Measurements from ENCODE around the gene ESF1. TPM values are rescaled to one million over a fixed set of nuclear protein-coding genes. Genes with fewer than 3 reads are reported as not detected.

Gene ESF1
- total RNA-seq, 4 donors from 2014 or later = 12.8 to 16.2 (median 14.6) TPM

GRCh38 chr20:13800728-13801134, 16.0 kb upstream of the ESF1 start:
- H3K4me3 ChIP-seq = no peak overlapping the region
- 0 to 6% methylated on average over 4 of the region's 7 CpGs for WGBS, 2 donors (ENCODE audit: low coverage in 1 of 2)
- H3K36me3 ChIP-seq = peaks cover 5 to 84% of the 10 kb centered on the region in 2 donors
- ATAC-seq = peak; percentile 97
- H3K27ac ChIP-seq = peak overlapping the region in 3 of 4 donors; percentile 46 to 73 (median 65)
- H3K27me3 ChIP-seq = no peaks in the 10 kb centered on the region
- H3K9me3 ChIP-seq = no peaks in the 10 kb centered on the region
- TF ChIP-seq EP300 (IDR thresholded peaks at IDR 0.05) (no peak), POLR2AphosphoS5 (IDR thresholded peaks at IDR 0.05) (peak; percentile 82), POLR2A (IDR thresholded peaks at IDR 0.05) (no peak), CTCF (IDR thresholded peaks at IDR 0.05) (no peak)
- peaks cover 3 to 26% (median 13%) of the 10 kb centered on the region in 3 donors for H3K4me1 ChIP-seq

DNA sequence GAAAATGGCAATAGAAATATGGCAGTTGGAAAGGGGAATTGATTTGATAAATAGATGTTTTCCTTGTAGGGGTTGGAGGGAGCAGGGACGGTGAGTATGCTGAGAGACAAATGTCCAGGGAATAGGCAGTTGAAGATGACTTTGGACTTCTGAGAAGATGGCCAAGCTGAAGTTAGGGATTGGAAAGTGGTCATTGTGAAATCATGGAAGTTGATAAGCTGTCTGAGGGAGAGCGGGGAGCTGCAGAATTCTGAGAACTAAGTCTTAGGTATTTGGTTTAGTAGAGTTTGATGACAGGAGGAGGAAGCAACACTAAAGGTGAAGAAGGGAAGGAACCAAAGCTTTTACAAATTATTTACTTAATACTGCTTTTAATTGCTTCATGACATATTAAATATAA, 15.3 kb upstream of the ESF1 start:
- Histone ChIP-seq H3K4me1 (peaks cover 3 to 26% (median 13%) of the 10 kb centered on the region in 3 donors), H3K9me3 (no peaks in the 10 kb centered on the region), H3K4me3 (no peak overlapping the region), H3K27ac (peak overlapping the region in 3 of 4 donors; percentile 46 to 73 (median 65)), H3K36me3 (peaks cover 5 to 84% of the 10 kb centered on the region in 2 donors), H3K27me3 (no peaks in the 10 kb centered on the region)
- no peak for TF ChIP-seq POLR2AphosphoS5 (IDR thresholded peaks at IDR 0.05)
- 80 to 87% methylated on average over 2 of the region's 2 CpGs for WGBS, 2 donors (ENCODE audit: low coverage in 1 of 2)
- ATAC-seq = no peak

DNA sequence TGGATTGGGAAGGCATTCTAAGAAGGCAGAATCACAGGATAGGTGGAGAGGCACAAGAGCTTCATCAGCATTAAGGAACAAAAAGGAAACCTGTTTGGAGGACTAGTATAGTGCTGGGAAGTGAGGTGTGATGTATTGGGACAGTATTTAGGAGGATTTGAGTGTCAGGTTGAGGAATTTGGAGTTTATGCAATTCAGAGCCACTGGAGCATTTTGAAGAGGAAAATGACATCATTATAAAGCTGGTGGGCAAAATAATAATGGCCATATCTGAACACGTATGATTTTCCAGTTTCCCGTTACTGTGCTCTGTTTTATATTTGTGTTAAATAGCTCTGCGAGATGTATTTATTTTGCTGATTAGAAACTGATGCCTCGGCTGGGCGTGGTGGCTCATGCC, 14.3 kb upstream of the ESF1 start:
- no peak for TF ChIP-seq POLR2AphosphoS5 (IDR thresholded peaks at IDR 0.05)
- no peak for TF ChIP-seq EP300 (IDR thresholded peaks at IDR 0.05)
- TF ChIP-seq CTCF (IDR thresholded peaks at IDR 0.05) = no peak
- no peak for TF ChIP-seq POLR2A (IDR thresholded peaks at IDR 0.05)
- peaks cover 5 to 84% of the 10 kb centered on the region in 2 donors for H3K36me3 ChIP-seq
- no peak overlapping the region for H3K27ac ChIP-seq
- H3K27me3 ChIP-seq = no peaks in the 10 kb centered on the region
- ATAC-seq = no peak
- peaks cover 3 to 26% (median 13%) of the 10 kb centered on the region in 3 donors for H3K4me1 ChIP-seq
- H3K9me3 ChIP-seq = no peaks in the 10 kb centered on the region
- 85 to 89% methylated on average over 3 to 5 of the region's 5 CpGs for WGBS, 2 donors (ENCODE audit: low coverage in 1 of 2)
- H3K4me3 ChIP-seq = no peak overlapping the region

DNA sequence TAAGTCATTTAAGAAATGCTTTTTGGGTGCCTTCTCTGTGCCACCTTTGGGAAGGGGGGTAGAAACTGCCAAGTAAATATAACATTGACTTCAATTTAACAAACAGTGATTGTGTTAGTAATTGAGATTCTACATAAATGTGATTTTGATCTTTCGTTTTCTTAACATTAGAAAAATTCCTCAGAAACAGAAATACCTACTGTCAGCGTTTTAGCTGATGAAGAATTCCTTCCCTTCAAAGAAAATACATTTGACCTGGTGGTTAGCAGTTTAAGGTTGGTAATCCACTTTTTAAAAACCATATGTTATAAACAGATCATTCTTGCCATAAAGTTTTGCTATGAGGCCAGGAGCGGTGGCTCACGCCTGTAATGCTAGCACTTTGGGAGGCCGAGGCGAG, 9.9 kb upstream of the ESF1 start:
- Histone ChIP-seq H3K4me1 (peaks cover 0 to 27% (median 5%) of the 10 kb centered on the region in 3 donors), H3K4me3 (no peak overlapping the region), H3K9me3 (no peaks in the 10 kb centered on the region), H3K27ac (no peak overlapping the region), H3K27me3 (no peaks in the 10 kb centered on the region), H3K36me3 (peaks cover 5 to 98% of the 10 kb centered on the region in 2 donors)
- no peak for TF ChIP-seq EP300 (IDR thresholded peaks at IDR 0.05)
- no peak for TF ChIP-seq CTCF (IDR thresholded peaks at IDR 0.05)
- TF ChIP-seq POLR2A (IDR thresholded peaks at IDR 0.05) = no peak
- TF ChIP-seq POLR2AphosphoS5 (IDR thresholded peaks at IDR 0.05) = no peak
- 100% methylated on average over 5 to 6 of the region's 6 CpGs for WGBS, 2 donors (ENCODE audit: low coverage in 1 of 2)
- ATAC-seq = no peak

GRCh38 chr20:13793001-13793400, 8.3 kb upstream of the ESF1 start:
- 82 to 93% methylated on average over 1 of the region's 1 CpG for WGBS, 2 donors (ENCODE audit: low coverage in 1 of 2)
- H3K36me3 ChIP-seq = peaks cover 0 to 89% of the 10 kb centered on the region in 2 donors
- no peaks in the 10 kb centered on the region for H3K9me3 ChIP-seq
- TF ChIP-seq POLR2A (IDR thresholded peaks at IDR 0.05) (no peak), POLR2AphosphoS5 (IDR thresholded peaks at IDR 0.05) (no peak), CTCF (IDR thresholded peaks at IDR 0.05) (no peak), EP300 (IDR thresholded peaks at IDR 0.05) (no peak)
- no peak overlapping the region for H3K4me3 ChIP-seq
- peaks cover 0 to 29% (median 5%) of the 10 kb centered on the region in 3 donors for H3K4me1 ChIP-seq
- no peaks in the 10 kb centered on the region for H3K27me3 ChIP-seq
- H3K27ac ChIP-seq = no peak overlapping the region
- no peak for ATAC-seq
